Liver (tissue), 9 donors: ENCODE results near the gene BRINP3. TPM values are rescaled to one million over a fixed set of nuclear protein-coding genes. Genes with fewer than 3 reads are reported as not detected.

Experiments
- DNase-seq: peaks from one replicate; pipeline ENCODE4 v3.0.0-alpha.2; 2017; ENCODE audit warnings: low spot score
- H3K27ac ChIP-seq, 2 donors: one replicate each; pipeline ENCODE4 v1.7.0; 2013; ENCODE audit warnings: inconsistent platforms in 2 of 2, low read length in 2 of 2, control low read depth in 1 of 2, low read depth in 1 of 2, mild to moderate bottlenecking in 1 of 2
- H3K27me3 ChIP-seq, 4 donors: one replicate each; pipeline versions ENCODE4 v1.6.1 to v1.7.0; 2013; ENCODE audit warnings: low read length in 3 of 4, inconsistent platforms in 1 of 4, mild to moderate bottlenecking in 1 of 4, moderate library complexity in 1 of 4; ENCODE audit not compliant: control insufficient read depth in 4 of 4, insufficient read depth in 4 of 4
- H3K36me3 ChIP-seq, 4 donors: one replicate each; pipeline versions ENCODE4 v1.6.1 to v1.7.0; 2013; ENCODE audit warnings: low read length in 3 of 4, mild to moderate bottlenecking in 3 of 4, low read depth in 1 of 4, moderate library complexity in 1 of 4; ENCODE audit not compliant: control insufficient read depth in 4 of 4, insufficient read depth in 3 of 4
- H3K4me1 ChIP-seq, 4 donors: one replicate each; pipeline versions ENCODE4 v1.6.1 to v1.7.0; 2013; ENCODE audit warnings: low read length in 3 of 4, mild to moderate bottlenecking in 3 of 4, moderate library complexity in 1 of 4; ENCODE audit not compliant: control insufficient read depth in 4 of 4, insufficient read depth in 4 of 4
- H3K4me3 ChIP-seq, 3 donors: one replicate each; pipeline versions ENCODE4 v1.6.1 to v1.7.0; 2013; ENCODE audit warnings: low read length in 3 of 3, control low read depth in 1 of 3, low read depth in 1 of 3, mild to moderate bottlenecking in 1 of 3
- H3K9ac ChIP-seq, 2 donors: one replicate each; pipeline ENCODE4 v1.7.0; 2013; ENCODE audit warnings: low read length in 2 of 2, mild to moderate bottlenecking in 2 of 2, moderate library complexity in 2 of 2, control low read depth in 1 of 2, low read depth in 1 of 2
- H3K9me3 ChIP-seq, 4 donors: one replicate each; pipeline versions ENCODE4 v1.6.1 to v1.7.0; 2013; ENCODE audit warnings: low read length in 3 of 4; ENCODE audit not compliant: control insufficient read depth in 4 of 4
- ATF3 ChIP-seq: IDR thresholded peaks from 2 replicates; pipeline ENCODE4 v1.6.1; 2016; ENCODE audit warnings: antibody characterized with exemption
- CTCF ChIP-seq: fragments of 150-350 bp; IDR thresholded peaks from 2 replicates; pipeline ENCODE4 v1.5.1; 2017; ENCODE audit warnings: improper control_type of control experiment, low read depth, low read length; ENCODE audit not compliant: missing input control
- EGR1 ChIP-seq, 2 donors: IDR thresholded peaks; 2 replicates each; pipeline ENCODE4 v1.6.1; 2016 to 2018; ENCODE audit warnings: antibody characterized with exemption in 2 of 2, low read depth in 2 of 2
- FOXA1 ChIP-seq: IDR thresholded peaks from 2 replicates; pipeline ENCODE4 v1.6.1; 2016; ENCODE audit warnings: antibody characterized with exemption
- FOXA2 ChIP-seq: IDR thresholded peaks from 2 replicates; pipeline ENCODE4 v1.6.1; 2016; ENCODE audit warnings: antibody characterized with exemption
- GABPA ChIP-seq, 2 donors: IDR thresholded peaks in 1 of 2; conservative IDR thresholded peaks in 1 of 2; 2 replicates each; pipeline ENCODE4 v1.6.1; 2016; ENCODE audit warnings: antibody characterized with exemption in 2 of 2, mild to moderate bottlenecking in 1 of 2, moderate library complexity in 1 of 2
- HNF4A ChIP-seq, 2 donors: conservative IDR thresholded peaks; 2 replicates each; pipeline ENCODE4 v1.6.1; 2016; ENCODE audit warnings: antibody characterized with exemption in 2 of 2, mild to moderate bottlenecking in 2 of 2
- HNF4G ChIP-seq: IDR thresholded peaks from 2 replicates; pipeline ENCODE4 v1.6.1; 2016; ENCODE audit warnings: antibody characterized with exemption
- JUND ChIP-seq, 2 donors: IDR thresholded peaks; 2 replicates each; pipeline ENCODE4 v1.6.1; 2016; ENCODE audit warnings: antibody characterized with exemption in 2 of 2
- MAX ChIP-seq: IDR thresholded peaks from 2 replicates; pipeline ENCODE4 v1.6.1; 2016; ENCODE audit warnings: antibody characterized with exemption
- NR2F2 ChIP-seq: IDR thresholded peaks from 2 replicates; pipeline ENCODE4 v1.6.1; 2016; ENCODE audit warnings: antibody characterized with exemption
- RAD21 ChIP-seq, 2 donors: IDR thresholded peaks; 2 replicates each; pipeline ENCODE4 v1.6.1; 2016; ENCODE audit warnings: antibody characterized with exemption in 2 of 2, mild to moderate bottlenecking in 2 of 2
- REST ChIP-seq: IDR thresholded peaks from 2 replicates; pipeline ENCODE4 v1.6.1; 2016; ENCODE audit warnings: antibody characterized with exemption, mild to moderate bottlenecking
- RXRA ChIP-seq, 2 donors: IDR thresholded peaks; 2 replicates each; pipeline ENCODE4 v1.6.1; 2017 to 2018; ENCODE audit warnings: antibody characterized with exemption in 2 of 2, mild to moderate bottlenecking in 1 of 2
- SP1 ChIP-seq: IDR thresholded peaks from 2 replicates; pipeline ENCODE4 v1.6.1; 2018; ENCODE audit warnings: antibody characterized with exemption, mild to moderate bottlenecking
- TAF1 ChIP-seq: conservative IDR thresholded peaks from 2 replicates; pipeline ENCODE4 v1.6.1; 2016; ENCODE audit warnings: antibody characterized with exemption, mild to moderate bottlenecking
- YY1 ChIP-seq: IDR thresholded peaks from 2 replicates; pipeline ENCODE4 v1.6.1; 2016; ENCODE audit warnings: antibody characterized with exemption, mild to moderate bottlenecking
- ZBTB33 ChIP-seq: IDR thresholded peaks from 2 replicates; pipeline ENCODE4 v1.6.1; 2016; ENCODE audit warnings: antibody characterized with exemption
- WGBS: extraction: QIAGEN DNeasy Blood & Tissue Kit; methylation state at CpG from one replicate; pipeline ENCODE4 v1.1.7; 2013; 5-methylcytosine and 5-hydroxymethylcytosine counted together
- polyA plus RNA-seq, 2 donors: library from polyadenylated mRNA; stranded (reverse) in 1 of 2; unstranded in 1 of 2; fragments of 200-250 nt in 1 of 2; fragments of >200 nt in 1 of 2; fragmentation: Nextera tagmentation in 1 of 2; extraction: Ambion mirVana in 1 of 2; gene quantifications; one replicate each; pipeline versions ENCODE4 v1.2.1 to v1.2.3, GENCODE V29; 2013 to 2015
- total RNA-seq, 2 donors: library from RNA; depleted of rRNA; stranded (reverse); fragments of >200 nt; gene quantifications; one replicate each; pipeline ENCODE4 v1.2.3, GENCODE V29; 2014
- donor health status: healthy.
- donor health status: healthy.
- donor health status: healthy.
- donor health status: healthy.
- donor health status: healthy.

Gene BRINP3
- total and polyA plus RNA-seq, 4 donors: 0.02 TPM; not detected in 3

GRCh38 chr1:190102757-190103326 is 374.8 kb downstream of the BRINP3 start:
- no peak overlapping the region for H3K9ac ChIP-seq
- H3K27ac ChIP-seq: no peak overlapping the region
- H3K4me1 ChIP-seq: no peaks in the 10 kb centered on the region
- no peaks in the 10 kb centered on the region for H3K27me3 ChIP-seq
- DNase-seq: no peak
- no peaks in the 10 kb centered on the region for H3K9me3 ChIP-seq
- 53% methylated on average over 5 of the region's 5 CpGs for WGBS
- H3K36me3 ChIP-seq: no peaks in the 10 kb centered on the region
- no peak for TF ChIP-seq RXRA (IDR thresholded peaks at IDR 0.05)
- no peak for TF ChIP-seq CTCF
- no peak for TF ChIP-seq SP1
- TF ChIP-seq ATF3: no peak
- TF ChIP-seq NR2F2: no peak
- TF ChIP-seq GABPA (IDR thresholded peaks at IDR 0.05 in 1 of 2, conservative IDR thresholded peaks at IDR 0.05 in 1 of 2): no peak
- no peak for TF ChIP-seq FOXA2
- no peak for TF ChIP-seq ZBTB33
- no peak for TF ChIP-seq MAX
- TF ChIP-seq HNF4A (conservative IDR thresholded peaks at IDR 0.05): no peak
- no peak for TF ChIP-seq TAF1
- no peak for TF ChIP-seq EGR1 (IDR thresholded peaks at IDR 0.05; ENCODE audit: low read depth in 2 of 2)
- TF ChIP-seq RAD21 (IDR thresholded peaks at IDR 0.05): no peak
- no peak for TF ChIP-seq JUND (IDR thresholded peaks at IDR 0.05)
- TF ChIP-seq REST: no peak
- TF ChIP-seq HNF4G: no peak
- TF ChIP-seq YY1: no peak
- TF ChIP-seq FOXA1: no peak
- no peak overlapping the region for H3K4me3 ChIP-seq
